GM18507 (cell line): ENCODE data around the gene CORT.
"Not testable (repeated sequence)": the region's sequence is repeated elsewhere in the genome, so short reads cannot be mapped to it uniquely, and the experiment has no call there.

Experiments used
- DNase-seq: peaks from one replicate; pipeline ENCODE4 v3.0.0; 2011; ENCODE audit warnings: low read depth; ENCODE audit not compliant: insufficient read length; ENCODE audit errors: extremely low spot score
- FAIRE-seq: peaks from 2 replicates; lab custom pipeline; 2011; peaks lifted over from hg19 to GRCh38; lab: Jason Lieb, UNC

Gene CORT, protein sequence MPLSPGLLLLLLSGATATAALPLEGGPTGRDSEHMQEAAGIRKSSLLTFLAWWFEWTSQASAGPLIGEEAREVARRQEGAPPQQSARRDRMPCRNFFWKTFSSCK

DNA sequence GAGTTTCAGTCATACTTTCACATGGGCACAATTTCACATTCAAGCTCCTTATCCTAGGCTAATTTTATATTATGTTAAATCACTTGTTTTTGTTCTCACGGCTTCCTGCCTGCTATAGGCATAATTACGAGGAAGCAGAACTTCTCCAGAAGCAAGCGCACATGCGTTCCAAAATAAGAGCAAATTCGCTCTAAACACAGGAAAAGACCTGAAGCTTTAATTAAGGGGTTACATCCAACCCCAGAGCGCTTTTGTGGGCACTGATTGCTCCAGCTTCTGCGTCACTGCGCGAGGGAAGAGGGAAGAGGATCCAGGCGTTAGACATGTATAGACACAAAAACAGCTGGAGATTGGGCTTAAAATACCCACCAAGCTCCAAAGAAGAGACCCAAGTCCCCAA, at the start of gene CORT:
TSS of gene CORT (plus strand) at position 281 of the 400 bp plus-strand sequence. CDS start 193 bp downstream, outside the sequence.
- DNase-seq (no peak), FAIRE-seq (no peak)

DNA sequence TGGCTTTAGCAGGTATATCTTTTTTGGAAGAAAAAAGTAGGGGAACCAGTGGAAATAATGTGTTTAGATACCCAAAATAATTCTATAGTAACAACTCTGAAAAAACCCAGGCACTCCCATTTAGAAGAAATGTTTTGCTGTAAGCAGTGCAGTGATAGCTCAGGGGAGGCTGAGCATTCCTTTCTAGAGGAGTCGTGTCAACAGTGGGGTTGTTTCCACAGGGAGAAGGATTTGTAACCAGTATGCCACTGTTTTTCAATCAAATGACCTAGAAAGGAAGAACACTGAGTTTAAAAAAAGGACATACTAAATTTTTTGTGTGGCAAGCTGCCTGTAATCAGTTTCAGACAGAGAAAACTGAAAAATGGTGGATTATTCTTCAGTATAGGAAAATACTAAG, 48.5 kb upstream of the CORT start:
- FAIRE-seq (no peak), DNase-seq (no peak)

DNA sequence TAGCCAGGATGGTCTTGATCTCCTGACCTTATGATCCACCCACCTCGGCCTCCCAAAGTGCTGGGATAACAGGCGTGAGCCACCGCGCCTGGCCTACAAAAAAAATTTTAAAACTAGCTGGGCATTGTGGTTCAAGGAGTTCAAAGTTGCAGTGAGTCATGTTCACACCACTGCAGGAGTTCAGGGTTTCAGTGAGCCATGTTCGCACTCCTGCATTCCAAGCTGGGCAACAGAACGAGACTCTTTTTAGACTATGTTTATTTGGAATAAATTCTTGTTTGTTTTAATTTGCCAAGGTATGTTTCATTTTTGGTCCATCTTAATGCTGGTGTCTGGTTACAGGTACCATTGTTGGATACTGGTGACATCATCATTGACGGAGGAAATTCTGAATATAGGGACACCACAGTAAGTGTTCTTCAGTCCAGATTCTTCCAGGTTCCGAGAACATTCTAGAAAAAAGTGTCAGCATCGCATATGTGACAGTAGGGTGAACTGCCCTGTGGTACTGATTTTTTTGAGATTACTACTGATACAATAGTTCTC, 47.0 kb upstream of the CORT start:
- DNase-seq, result no peak
- no peak for FAIRE-seq

- no peak for FAIRE-seq
- no peak for DNase-seq
These were observed 42.6 kb upstream of the CORT start for GRCh38 chr1:10407201-10407600.

GRCh38 chr1:10415211-10415930, 34.5 kb upstream of the CORT start:
- no peak for DNase-seq
- FAIRE-seq, result no peak

GRCh38 chr1:10415967-10416366, 33.9 kb upstream of the CORT start:
- not testable (repeated sequence) for DNase-seq

GRCh38 chr1:10418741-10419140, 31.1 kb upstream of the CORT start:
- not testable (repeated sequence) for DNase-seq, FAIRE-seq

More at GRCh38 chr1:10415967-10416366, 33.9 kb upstream of the CORT start:
- FAIRE-seq, result not testable (repeated sequence)

DNA sequence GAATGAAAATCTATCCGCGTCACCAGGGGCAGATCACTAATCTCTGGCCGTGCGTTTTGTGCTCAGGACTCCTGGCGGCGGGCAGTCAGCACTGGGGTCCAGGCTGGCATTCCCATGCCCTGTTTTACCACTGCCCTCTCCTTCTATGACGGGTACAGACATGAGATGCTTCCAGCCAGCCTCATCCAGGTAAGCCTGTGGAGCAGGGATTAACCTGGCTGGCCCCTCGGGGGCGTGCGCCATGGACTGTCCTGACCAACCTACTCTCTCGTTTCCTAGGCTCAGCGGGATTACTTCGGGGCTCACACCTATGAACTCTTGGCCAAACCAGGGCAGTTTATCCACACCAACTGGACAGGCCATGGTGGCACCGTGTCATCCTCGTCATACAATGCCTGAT, 30.5 kb upstream of the CORT start:
- FAIRE-seq (no peak), DNase-seq (no peak)

DNA sequence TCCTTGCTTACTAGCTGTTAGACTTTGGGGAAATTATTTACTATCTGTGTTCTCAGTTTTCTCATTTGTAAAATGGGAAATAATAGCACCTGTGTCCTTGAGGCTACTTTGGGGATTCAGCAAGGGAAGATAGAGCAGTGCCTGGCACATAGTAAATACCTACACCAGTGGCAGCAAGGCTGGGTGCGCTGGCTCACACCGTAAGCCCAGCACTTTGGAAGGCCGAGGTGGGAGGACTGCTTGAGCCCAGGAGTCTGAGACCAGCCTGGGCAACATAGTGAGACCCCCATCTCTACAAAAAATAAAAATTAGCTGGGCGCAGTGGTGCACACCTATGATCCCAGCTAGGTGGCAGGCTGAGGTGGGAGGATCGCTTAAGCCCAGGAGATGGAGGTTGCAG, 28.2 kb upstream of the CORT start:
- FAIRE-seq (no peak), DNase-seq (no peak)

GRCh38 chr1:10424034-10424433, 25.8 kb upstream of the CORT start:
- no peak for FAIRE-seq
- DNase-seq, result no peak

DNA sequence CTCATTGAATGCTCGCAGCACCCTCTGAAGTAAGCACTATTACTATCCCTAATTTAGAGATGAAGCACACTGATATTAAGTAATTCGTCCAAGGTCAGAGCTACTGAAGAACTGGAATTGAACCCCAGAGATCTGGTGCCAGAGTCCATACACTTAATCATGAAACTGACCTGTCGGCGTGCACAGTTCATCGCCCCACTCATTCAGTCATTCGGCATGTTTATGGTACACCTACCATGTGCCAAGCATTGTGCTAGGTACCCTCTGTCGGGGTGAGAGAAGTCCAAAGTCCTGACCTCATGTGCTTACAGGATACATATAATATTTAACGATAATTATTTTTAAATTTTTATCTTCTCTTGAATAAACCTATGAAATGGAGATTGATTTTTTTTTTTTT, 25.2 kb upstream of the CORT start:
- no peak for FAIRE-seq
- no peak for DNase-seq

DNA sequence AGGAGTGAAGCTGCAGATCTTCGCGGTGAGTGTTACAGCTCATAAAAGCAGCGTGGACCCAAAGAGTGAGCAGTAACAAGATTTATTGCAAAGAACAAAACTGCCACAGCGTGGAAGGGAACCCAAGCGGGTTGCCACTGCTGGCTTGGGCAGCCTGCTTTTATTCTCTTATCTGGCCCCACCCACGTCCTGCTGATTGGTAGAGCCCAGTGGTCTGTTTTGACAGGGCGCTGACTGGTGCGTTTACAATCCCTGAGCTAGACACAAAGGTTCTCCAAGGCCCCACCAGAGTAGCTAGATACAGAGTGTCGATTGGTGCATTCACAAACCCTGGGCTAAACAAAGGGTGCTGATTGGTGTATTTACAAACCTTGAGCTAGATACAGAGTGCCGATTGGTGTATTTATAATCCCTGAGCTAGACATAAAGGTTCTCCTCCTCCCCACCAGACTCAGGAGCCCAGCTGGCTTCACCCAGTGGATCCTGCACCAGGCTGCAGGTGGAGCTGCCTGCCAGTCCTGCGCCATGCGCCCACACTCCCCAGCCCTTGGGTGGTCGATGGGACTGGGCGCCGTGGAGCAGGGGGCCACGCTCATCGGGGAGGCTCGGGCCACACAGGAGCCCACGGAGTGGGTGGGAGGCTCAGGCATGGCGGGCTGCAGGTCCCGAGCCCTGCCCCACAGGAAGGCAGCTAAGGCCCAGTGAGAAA, 23.9 kb upstream of the CORT start:
- DNase-seq, FAIRE-seq: not testable (repeated sequence)

DNA sequence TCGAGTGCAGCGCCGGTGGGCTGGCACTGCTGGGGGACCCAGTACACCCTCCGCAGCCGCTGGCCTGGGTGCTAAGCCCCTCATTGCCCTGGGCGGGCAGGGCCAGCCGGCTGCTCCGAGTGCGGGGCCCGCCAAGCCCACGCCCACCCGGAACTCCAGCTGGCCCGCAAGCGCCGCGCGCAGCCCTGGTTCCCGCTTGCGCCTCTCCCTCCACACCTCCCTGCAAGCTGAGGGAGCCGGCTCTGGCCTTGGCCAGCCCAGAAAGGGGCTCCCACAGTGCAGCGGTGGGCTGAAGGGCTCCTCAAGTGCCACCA, 23.3 kb upstream of the CORT start:
- not testable (repeated sequence) for DNase-seq, FAIRE-seq

DNA sequence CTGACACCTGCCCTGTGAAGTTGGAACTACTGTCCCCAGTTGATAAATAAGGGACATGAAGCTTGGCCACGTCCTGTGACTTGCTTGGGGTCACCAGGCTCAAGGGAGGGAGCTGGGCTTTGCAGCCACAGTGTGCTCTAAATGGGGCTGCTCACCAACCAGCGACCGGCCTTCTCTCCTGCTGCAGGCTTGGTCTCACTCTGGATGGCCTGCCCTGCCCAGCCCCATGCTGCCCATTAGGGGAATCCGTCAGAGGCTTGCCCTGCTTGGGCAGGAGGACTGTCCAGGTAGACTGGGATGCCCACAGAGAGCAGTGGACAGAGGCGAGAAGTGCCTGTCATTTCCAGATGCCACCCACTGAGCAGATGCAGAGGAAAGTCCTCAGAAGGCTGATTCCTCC, 20.8 kb upstream of the CORT start:
- no peak for DNase-seq

DNA sequence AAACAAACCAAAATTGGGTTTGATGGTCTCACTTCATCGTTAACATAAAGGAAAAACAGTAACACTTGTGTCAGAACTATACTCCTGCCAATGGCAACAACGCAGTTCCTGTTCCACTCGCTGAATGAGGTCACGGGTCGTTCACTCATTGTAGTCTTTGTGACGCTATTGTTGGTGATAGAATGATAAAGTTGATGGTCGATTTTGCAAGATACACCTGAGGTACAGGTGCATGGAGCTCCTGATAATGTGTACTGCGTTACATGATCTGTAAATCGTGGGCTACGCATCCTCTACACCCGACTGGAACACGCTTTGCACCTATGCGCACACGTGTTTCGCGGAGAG, 20.0 kb upstream of the CORT start:
- FAIRE-seq (no peak), DNase-seq (no peak)

More for the DNA sequence above, 20.8 kb upstream of the CORT start:
- no peak for FAIRE-seq

DNA sequence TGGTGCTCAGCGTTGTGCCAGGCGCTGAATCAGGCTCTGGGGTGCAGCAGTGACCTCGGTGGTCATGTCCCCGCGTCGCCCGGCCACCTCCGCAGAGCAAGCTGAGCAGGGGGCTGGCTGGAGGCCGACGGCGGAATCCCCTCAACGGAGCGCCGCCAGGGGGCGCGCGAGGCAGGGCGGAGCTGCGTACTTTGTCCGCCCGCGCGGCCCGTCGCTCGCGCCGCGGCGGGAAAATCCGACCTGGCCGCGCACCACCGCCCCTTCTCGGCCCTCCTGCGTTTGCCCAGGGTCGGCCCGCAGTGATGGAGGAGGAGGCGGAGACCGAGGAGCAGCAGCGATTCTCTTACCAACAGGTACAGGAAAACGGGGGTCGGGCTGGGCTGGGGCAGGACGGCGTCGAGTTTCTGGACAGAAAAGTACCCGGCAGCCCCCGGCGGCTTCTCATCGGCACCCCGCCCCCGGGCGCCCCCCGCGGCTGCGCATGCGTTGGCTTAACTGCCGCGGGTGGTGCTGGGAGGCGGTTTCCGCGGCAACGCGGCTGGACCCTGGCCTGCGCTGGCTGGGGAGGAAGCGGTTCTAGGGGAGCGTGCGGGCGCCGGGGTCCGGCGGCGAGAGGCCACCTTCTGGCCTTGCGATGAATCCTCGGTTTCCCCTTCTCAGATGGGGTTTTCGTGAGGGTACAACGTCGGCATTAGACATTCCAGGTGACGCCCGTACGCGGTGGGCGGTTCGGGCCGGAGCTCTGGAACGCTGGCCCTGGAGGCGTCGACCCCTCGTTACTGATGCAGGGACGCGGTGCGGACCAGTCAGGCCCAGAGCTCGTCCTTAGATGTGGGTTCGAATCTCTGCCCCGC, 19.4 kb upstream of the CORT start, which contains the start of gene CENPS:
TSS of gene CENPS (plus strand) at position 218 of the 854 bp plus-strand sequence. CDS start at position 303, 85 bp downstream.
- FAIRE-seq (peak; percentile 59), DNase-seq (peak; percentile 96)

- FAIRE-seq (no peak), DNase-seq (no peak)
These were observed 18.6 kb upstream of the CORT start for GRCh38 chr1:10431070-10431730.

- FAIRE-seq (no peak), DNase-seq (no peak)
These were observed 16.7 kb upstream of the CORT start for GRCh38 chr1:10432910-10433700.
